NCI-H2171 (cell line): ENCODE results near the gene PCSK6.

Experiments used
- DNase-seq: peaks from one replicate; lab custom pipeline; 2025; lab: John Stamatoyannopoulos, UW

The PCSK6 gene

DNA sequence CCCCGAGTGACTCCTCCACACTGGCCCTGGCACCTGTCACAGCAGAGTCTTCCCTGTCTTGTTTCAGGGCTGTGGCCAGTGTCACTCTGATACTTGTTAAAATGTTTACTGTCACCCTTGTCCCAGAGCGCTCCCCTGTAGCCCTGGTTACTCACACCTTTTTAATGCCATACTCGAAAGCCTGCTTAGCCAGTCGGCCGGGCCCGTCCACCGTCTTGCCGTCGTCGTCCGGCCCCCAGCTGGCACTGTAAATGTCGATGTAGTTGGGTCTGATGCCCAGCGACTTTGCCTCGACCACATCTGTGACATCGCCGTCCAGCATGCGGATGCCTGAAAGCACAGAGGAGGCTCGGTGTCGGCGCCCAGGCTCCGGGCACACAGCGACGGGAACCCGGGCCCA is 91.3 kb downstream of the PCSK6 start:
- no peak for DNase-seq

DNA sequence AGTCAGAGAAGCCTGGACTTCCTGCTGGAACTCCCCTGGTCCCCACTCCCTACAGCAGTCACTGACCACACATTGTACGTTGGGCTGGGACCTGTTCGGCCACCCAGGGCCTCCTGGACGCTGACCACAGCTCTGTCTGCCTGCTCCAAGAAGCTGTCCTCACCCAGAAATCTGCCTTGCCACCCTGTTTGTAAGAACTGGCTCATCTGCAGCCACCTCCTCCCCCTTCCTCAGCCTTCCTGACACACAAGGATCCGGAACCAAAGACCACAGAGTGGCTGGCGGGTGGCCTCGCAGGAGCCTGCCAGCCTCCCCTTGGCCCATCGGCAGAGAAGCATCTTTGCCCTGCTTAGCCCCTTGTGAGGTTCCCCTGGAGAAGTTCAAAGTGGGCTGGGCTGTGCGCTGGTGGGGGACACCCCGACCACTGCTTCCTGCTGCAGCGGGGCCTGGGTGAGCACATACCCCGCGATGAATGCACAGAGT is 91.9 kb downstream of the PCSK6 start:
- DNase-seq, result no peak

DNA sequence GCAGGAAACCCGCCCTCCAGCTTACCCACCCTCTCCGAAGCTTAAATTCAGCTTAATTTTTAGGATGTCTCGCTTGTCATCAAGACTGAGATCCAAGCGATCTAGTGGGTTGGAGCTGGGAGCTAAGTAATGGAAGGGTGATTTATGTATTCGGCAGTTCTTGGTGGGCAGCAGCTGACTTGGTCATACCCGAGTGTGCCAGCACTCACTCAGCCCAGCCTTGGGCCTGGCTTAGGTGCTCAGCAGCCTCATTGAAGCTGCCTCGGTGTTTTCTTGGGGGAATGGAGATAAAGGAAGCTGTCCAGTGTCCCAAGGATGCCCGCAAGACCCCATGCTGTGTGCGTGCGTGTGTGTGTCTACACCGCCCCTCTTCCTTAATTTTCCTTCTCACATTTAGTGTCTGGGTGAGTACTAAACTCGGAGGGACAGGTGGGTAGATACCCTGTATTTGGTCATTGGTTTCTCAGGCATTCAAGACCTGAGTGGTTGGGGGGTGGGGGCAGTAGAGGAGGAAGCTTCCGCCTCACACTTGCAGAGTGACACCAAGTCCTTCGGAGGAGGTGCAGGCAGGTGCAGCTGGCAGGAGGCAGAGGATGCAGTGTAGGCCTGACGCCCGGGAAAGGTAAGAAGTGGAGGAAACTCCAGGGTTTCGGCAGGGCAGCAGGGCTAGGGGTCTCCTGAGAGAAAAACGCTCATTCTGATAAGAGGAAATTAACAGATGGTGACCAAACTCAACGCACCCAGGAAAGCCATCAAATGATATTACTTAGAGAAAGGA is 92.8 kb downstream of the PCSK6 start:
- no peak for DNase-seq

DNA sequence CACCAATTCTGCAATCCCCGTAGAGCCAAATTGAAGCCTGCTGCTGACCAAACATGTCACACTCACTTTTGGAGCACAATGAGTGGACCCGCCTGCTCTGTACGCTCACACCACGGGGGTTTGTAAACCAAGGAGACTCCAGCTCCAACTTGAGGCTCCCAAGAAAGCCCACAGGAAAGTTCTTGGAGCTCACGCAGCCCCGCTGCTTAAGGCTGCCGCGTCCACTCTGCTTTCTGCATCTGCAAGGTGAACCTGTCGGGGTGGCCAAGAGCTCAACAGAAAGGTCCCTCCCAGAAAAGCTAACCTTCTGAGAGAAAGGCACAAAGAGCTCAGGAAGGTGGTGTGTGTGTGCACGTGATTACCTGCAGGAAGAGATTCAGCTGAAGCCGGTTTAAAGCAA is 94.9 kb downstream of the PCSK6 start:
- no peak for DNase-seq

DNA sequence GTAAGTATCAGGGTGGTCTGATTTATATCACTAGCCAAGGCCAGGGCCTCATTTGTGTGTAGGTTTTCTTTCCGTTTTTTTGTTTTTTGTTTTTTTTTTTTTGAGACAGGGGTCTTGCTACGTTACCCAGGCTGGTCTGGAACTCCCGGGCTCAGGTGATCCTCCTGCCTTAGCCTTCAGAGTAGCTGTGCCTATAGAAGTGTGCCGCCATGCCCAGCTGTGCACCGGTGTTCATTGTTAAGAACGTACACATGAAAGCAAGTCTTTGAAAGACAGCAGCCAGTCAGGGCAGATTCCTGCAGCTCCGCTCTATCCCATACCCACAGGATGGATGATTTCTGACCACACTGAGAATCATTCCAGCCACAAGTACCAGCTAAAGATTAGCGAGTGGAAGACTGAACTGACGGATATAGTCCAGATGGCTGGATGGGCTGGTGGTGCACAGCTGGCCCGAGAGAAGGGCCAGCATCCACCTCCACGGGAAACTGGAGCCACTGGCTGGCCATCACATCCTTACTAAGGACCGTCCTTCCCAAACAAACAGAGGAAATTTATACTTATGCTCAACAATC is 95.4 kb downstream of the PCSK6 start:
- no peak for DNase-seq

DNA sequence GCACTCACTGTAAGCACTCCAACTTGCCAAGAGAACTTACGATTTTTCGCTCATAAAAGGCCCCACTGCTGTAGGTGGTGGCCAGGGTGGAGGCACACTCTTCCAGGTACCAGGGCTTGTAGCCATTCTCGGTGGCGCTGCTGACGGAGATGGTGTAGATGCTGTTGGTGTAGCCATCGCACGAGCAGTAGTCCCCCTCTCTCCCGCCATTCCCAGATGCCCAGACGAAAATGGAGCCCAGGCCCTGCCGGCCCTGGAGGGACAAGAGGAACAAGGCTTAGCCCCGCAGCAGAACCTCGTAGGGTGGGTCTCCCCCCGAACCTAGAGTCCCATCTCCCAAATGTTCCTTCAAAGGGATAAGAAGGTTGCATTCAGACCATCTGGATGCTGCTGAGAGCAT is 96.3 kb downstream of the PCSK6 start:
- DNase-seq, result no peak

DNA sequence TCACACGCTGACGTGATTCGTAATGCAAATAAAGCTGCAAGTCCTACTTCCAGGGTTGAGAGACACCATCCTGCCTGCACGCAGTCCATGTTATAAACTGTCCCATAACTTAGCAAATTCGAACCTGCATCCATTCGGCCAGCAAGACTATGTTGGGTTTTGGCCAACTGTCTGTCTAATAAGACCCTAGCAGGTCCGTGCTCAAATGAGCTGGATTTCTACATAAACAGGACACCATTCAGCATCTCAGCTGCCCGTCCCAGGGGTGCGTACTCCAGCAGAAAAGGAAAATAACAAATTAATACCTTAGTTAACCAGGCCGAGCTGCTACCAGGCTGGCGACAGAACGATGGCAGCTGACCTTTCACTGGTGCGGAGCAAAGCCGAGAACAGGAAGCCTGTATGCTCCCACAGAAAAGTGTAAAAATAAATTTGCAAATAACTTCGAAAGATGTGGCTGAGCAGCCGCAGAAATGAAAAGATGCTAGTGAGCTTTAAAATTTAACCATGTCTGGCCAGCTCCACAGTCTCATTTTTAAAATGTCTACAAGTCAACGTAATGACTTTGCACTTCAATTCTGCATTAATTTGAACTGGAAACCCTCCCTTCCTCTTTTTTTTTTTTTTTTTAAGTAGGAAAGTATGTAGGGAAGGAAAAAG is 97.4 kb downstream of the PCSK6 start:
- DNase-seq, result no peak

DNA sequence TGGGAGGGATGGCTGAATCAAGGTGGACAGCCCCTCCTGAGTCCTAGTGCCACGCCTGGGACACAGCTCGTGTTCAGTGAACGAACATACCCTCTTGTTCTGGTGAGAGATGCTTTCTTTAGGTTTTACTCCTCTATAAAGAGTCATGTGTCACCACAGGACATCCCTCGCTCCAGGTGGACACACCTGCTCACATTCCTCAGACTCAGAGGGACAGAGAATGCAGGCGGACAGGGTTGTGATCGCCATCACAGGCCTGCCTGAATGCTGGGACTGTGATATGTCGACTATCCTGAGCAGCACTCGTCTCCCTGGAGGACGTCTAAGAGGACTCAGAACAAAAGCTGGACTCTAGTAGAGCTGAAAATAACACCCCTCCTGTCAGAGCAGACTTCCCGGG is 98.1 kb downstream of the PCSK6 start:
- no peak for DNase-seq

DNA sequence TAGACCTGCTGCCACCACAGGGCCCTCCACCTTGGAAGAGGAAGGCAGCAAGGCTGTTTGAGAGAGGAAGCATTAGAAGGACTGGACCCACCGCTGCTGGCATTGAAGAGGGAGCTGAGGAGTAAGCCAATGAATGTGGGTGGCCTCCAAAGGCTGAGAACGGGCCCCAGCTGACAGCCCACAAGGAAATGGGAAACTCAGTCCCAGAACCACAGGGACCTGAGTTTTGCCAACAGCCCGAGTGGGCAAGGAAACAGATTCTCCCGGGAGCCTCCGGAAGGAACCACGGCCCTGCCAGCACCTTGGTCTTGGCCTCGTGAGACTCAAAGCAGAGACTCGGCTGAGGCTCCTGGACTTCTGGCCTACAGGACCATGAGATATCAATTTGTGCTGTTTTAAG is 99.0 kb downstream of the PCSK6 start:
- DNase-seq, result no peak

DNA sequence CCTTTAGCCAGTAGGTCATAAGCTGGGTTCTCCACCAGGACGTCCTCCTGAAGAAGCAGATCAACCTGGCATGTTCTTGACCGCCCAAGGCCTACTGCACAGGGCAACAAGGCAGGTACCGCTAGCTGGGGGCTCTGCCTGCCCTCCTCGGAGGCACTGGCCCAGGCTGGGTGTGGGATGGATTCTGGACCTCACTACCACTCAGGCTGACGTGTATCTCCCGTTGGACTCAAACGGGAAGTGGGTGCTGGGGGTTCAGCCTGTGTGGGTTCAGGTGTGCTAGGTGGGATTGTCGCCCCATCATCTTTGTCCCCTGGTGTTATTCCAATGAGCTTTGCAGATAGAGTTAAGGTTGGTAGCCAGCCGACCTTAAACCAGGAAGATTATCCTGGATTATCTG is 99.4 kb downstream of the PCSK6 start:
- DNase-seq, result no peak

DNA sequence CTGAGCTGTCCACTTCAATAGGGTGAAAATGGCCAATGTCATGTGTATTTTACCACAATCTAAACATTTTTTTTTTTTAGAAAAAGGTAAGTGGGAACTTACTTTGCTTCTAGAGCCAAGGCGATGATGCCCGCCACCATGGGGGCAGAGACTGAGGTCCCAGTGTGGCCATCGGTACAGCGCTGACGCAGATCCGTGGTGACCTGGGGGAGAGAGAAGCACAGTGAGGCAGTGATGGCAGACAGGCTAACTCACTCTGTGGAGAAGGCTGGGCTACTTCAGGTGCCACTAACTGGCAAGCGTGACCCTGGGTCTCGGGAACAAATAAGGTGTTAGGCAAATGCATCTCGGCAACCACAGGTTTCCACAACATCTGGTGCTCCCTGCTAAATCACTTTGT is 100.1 kb downstream of the PCSK6 start:
- DNase-seq, result no peak

DNA sequence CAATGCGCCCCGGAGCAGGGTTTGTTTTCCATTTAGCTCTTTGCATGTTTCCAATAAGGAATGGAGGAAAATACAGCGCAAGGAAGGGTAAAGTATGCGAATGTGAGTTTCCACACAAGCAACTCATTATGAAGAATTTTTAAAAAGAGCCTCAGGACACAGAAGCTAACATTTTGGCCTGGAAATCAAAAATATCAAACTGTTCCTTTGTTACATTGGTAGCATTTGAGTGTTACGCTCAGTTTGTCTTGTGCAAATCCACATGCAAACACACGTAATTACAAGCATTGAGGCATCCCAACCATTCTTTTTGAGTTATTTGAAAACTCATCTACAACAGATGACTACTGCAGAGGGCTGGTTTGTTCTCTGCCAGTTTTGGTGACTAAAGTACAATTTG is 101.5 kb downstream of the PCSK6 start:
- no peak for DNase-seq

DNA sequence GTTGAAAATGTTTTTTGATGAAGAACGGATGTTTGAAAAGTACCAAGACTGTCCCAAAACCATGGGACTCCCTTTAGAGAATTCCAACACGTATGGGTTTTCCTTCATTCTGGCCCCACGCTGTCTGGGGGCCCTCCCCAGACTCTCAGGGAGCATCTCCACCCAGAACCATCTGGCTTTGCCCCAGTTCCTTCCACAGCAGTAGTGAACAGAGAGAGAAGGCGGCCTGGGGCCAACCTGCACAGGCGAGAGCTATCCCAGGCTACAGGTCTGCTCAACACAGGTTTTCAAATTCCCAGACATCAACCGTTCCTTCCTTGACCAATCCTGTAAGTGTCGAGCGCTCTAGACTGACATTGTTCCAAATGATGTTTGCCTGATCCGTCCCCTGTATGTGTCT is 101.9 kb downstream of the PCSK6 start:
- DNase-seq, result no peak

DNA sequence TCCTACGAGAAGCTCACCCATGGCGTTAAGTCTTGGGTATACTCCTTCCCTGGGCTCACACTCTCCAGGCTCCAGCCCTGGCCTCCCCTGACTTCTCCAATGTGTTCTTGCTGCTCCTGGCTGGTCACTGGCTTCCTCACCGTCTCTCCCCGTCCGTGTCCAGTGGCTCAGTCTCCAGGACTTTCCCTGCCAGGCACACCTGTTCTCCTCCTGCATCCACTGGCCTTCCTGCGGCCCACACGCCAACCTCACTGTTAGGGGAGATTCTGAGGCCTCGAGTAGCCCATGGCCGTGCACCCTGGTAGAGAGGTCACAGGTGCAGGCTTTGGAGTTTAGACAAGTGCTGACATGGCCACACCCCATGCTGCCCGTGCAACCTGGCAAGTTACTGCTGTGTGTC is 102.5 kb downstream of the PCSK6 start:
- no peak for DNase-seq

DNA sequence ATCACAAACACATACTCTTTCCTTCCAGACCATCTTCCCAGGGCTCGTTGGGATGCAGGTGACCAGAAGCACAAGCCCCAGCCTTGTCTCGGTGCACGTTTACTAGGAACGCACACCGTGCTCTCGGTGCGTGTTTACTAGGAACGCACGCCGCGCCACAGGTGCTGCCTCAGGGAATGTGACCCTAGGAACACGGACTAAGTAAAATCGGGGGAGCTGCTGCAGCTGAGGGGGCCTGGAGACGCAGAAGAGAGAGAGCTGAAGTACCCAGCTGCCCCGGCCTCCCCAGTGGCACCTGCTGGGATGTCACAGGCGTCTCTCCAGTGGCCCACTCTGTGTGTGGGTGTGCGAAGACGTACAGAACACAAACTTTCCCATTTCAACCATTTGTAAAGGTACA is 103.5 kb downstream of the PCSK6 start:
- DNase-seq, result no peak

DNA sequence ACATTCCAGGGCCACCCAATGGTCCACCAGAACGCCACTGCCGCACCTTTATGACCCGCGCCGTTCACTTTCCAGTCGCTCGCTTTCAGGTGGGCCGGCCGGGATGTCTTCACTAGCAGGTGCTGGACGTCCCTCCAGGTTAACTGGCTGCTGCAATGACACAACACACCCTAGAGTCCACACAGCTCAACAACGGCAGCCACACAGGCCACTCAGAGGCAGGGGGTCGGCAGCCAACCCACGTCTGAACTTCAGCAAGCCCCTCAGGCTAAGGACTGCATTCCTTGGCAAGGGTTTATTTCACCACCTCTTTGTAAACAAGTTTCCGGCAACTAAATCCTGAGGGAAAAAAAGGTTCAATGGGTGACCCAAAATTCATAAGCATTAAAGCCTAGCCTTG is 105.2 kb downstream of the PCSK6 start:
- DNase-seq, result no peak

DNA sequence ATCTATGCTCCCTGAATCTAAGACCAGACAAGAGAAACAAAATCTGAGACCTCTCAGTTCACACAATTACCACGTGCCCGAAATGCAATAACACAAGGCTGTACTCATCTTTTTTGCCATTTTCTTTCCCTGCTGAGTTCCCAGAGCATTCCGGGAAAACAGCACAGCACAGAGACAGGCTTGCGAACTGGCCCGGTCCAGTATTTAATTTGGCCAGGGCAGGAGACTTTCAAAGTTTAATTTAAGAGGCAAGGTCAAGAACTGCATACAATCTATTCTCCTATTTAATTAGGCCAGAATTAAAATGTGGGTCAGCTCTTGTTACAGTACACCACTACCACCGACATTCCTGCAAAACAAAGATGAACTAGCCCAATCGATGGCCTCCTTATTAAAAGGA is 107.0 kb downstream of the PCSK6 start:
- DNase-seq, result no peak

DNA sequence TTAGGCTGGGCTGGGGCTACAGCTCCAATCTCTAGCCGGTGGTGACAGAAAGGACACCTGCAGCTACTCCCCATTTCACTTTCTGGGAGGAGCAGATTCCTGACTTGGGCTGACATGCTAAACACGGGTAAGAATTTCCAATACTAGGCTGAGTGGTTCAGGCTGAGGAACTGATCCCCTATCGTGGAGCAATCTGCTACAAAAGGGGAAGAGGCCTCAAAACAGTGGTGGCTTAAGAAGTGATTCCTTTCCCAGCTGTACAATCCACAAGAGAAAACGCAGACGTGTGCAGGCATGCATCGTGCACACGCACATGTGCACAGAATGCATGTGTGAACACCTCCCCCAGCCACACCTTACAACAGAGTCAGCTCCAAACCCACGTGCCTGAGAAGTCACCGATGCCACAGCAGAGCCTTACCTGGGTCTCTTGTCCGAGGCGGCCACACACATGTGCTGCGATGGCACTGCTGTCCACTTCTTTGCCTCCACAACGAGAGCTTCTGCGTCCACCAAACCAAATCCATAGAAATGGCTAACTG is 107.8 kb downstream of the PCSK6 start:
- DNase-seq, result no peak

DNA sequence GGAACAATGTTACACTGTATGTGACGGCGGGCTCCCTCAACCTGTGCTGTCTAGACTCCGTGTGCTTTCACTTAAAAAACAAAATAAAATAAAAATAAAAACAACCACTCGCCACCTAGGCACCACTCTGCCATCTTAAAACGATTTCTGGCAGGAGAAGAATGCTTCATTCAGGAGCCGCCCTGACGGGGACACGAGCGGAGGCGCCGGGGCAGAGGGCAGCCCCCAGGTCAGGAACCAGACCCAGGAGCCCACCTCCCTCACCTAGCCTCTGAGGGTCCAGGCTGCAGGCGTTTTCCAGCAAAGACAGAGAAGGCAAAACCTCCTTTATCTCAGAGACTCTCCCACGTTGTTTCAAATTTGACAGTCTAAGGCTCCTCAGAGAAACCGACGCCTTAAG is 109.4 kb downstream of the PCSK6 start:
- no peak for DNase-seq

DNA sequence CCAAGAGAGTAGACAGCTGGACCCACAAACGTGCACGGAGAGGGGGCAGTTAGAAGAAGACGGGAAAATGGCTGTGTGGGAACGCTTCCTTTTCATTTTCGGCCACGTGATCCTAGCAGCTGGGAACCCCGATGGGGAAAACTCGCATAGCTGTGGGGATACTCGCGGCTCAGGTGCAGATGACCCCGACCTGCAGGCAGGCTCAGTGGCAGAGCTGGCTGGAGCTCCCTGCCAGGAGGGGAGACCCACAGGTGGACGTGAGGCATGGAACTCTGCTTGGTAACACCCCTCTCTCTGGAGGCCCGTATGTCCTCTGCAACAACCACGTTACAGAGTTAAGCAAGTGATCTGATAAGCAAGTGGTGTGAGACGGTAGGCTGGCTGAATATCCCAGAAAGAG is 109.9 kb downstream of the PCSK6 start:
- DNase-seq, result no peak

DNA sequence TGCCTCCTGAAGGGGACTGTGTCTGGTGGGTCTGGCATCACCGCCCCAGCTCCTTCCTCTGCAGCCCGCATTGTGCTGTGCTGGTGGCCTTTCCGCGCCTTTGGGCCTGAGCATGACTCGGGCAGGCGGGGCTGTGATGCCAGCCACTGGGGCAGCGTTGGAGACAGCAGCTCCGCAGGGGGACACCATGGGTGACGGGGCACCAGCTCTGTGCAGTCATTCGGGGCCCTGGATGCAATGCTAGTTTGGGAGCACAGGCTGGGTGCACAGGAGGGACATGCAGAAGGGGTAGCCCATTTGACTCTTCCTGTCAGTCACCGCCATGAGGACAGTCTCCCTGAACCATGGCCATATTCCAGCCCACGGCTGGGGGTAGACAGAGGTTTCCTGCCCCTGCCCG is 110.6 kb downstream of the PCSK6 start:
- no peak for DNase-seq

DNA sequence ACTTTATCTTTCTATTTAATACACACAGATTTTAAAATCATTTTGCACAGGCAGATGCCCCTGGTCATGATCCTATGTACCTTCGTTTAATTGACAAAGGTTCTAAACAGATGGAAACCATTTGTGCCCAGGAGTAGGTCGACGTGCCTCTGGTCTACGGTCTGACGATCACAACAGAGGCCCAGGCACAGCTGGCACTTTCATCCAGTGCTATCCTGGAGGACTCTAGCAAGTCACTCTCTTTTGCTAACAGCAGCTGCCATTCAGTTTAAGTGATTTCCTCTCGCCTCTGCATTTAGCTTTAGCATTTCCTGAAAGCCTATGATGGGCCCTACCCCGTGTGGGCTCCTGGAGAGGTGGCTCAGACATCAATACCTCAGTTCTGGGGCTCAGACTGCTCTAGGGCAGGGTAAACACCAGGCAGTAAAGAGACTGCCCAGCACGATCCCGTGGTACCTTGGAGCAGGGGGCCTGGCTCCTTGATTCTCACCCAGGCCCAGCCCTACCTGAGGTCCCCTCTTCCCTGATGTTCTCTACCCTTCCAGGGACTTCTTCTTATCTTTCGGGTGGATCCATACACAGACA is 111.2 kb downstream of the PCSK6 start:
- peak; percentile 20 for DNase-seq
